Measurements from ENCODE around the gene CRY1.

The CRY1 gene

DNA sequence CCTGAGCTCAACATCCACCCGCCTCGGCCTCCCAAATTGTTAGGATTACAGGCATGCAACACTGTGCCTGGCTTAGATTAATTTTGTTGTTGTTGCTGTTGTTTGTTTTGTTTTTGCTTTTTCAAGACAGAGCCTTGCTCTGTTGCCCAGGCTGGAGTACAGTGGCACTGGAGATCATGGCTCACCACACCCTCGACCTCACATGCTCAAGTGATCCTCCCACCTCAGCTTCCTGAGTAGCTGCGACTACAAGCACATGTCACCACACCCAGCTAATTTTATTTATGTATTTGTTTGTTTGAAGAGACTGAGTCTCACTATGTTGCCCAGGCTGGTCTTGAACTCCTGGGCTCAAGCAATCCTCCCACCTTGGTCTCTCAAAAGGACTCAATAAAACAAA is 26.7 kb downstream of the CRY1 start:
- no peak overlapping the region for H3K4me3 ChIP-seq (ENCODE audit: low read depth, low read length)
- TF ChIP-seq, protein P1, sequence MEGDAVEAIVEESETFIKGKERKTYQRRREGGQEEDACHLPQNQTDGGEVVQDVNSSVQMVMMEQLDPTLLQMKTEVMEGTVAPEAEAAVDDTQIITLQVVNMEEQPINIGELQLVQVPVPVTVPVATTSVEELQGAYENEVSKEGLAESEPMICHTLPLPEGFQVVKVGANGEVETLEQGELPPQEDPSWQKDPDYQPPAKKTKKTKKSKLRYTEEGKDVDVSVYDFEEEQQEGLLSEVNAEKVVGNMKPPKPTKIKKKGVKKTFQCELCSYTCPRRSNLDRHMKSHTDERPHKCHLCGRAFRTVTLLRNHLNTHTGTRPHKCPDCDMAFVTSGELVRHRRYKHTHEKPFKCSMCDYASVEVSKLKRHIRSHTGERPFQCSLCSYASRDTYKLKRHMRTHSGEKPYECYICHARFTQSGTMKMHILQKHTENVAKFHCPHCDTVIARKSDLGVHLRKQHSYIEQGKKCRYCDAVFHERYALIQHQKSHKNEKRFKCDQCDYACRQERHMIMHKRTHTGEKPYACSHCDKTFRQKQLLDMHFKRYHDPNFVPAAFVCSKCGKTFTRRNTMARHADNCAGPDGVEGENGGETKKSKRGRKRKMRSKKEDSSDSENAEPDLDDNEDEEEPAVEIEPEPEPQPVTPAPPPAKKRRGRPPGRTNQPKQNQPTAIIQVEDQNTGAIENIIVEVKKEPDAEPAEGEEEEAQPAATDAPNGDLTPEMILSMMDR (IDR thresholded peaks at IDR 0.05; ENCODE audit: borderline replicate concordance, insufficient read depth, low read depth, low read length) = no peak

DNA sequence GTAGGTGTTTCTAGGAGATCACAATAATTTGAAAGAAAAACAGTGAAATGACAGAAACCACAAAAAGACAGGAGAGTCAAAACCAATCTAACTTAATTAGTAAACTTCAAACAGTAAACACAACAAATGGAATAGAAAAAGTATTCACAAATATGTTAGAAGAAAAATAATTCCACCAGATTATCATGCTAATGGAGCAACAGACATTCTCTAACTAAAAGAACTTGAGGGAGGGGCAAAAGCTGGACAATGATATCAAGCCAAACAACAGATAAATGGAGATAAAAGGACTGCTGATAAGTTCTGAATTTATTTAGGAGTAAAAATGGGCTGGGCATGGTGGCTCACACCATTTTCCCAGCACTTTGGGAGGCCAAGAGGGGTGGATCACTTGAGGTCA is 28.7 kb downstream of the CRY1 start:
- TF ChIP-seq, protein P1 (IDR thresholded peaks at IDR 0.05; ENCODE audit: borderline replicate concordance, insufficient read depth, low read depth, low read length) = no peak
- H3K4me3 ChIP-seq (ENCODE audit: low read depth, low read length) = no peak overlapping the region

DNA sequence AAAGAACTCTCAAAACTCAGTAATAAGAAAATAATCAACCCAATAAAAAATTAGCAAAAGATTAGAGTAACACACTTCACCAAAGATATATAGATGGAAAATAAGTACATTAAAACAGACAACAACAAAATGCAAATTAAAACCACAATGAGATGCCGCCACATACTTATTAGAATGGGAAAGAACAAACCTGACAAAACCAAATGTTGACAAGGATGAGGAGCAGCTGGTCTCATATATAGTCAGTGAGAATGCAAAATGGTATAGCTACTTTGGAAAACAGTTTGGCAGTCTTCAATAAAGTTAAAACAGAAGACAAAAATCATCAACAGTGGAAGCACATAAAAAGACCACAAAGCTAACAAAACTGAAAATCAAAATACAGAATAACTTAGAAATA is 29.1 kb downstream of the CRY1 start:
- TF ChIP-seq, protein P1 (IDR thresholded peaks at IDR 0.05; ENCODE audit: borderline replicate concordance, insufficient read depth, low read depth, low read length) = no peak
- H3K4me3 ChIP-seq (ENCODE audit: low read depth, low read length) = no peak overlapping the region

DNA sequence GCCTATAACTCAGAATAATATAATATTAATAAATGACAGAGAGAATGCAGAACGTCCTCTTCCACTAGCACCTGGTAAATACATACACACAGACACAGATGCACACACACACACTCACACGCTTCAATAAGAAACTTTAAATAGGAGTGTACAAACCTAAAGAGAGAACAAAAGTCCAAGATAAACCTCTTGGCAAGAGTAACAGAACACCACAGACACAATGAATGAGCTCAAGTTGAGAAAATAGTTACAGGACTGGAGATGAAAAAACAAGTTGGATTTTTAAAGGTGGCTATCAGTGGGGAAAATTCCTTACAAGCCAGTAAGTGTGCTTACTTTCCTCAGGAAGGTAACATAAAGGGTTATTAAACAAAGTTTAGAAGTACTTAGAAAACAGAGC is 35.2 kb downstream of the CRY1 start:
- no peak overlapping the region for H3K4me3 ChIP-seq (ENCODE audit: low read depth, low read length)
- TF ChIP-seq, protein P1 (IDR thresholded peaks at IDR 0.05; ENCODE audit: borderline replicate concordance, insufficient read depth, low read depth, low read length) = no peak

GRCh38 chr12:107057071-107057834 is 36.1 kb downstream of the CRY1 start:
- TF ChIP-seq, protein P1 (IDR thresholded peaks at IDR 0.05; ENCODE audit: borderline replicate concordance, insufficient read depth, low read depth, low read length) = no peak
- H3K4me3 ChIP-seq (ENCODE audit: low read depth, low read length) = no peak overlapping the region

DNA sequence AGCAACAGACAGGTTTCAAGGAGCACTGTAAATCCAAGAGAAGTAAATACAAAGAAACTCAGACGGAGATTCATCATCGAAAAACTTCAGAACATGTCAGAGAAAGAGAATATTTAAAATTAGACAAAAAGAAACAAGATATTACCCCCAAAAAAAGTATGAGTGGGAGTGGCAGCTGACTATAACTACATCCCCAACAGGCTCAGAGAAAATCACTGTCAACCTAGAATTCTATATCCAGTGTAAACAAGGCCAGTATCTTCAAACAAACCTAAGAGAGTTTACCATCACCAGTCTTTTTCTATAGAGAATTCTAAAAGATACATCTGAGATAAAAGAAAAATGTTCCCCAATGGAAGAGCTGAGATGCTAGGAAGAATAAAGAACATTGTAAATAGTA is 39.6 kb downstream of the CRY1 start:
- H3K4me3 ChIP-seq (ENCODE audit: low read depth, low read length) = no peak overlapping the region
- TF ChIP-seq, protein P1 (IDR thresholded peaks at IDR 0.05; ENCODE audit: borderline replicate concordance, insufficient read depth, low read depth, low read length) = no peak

DNA sequence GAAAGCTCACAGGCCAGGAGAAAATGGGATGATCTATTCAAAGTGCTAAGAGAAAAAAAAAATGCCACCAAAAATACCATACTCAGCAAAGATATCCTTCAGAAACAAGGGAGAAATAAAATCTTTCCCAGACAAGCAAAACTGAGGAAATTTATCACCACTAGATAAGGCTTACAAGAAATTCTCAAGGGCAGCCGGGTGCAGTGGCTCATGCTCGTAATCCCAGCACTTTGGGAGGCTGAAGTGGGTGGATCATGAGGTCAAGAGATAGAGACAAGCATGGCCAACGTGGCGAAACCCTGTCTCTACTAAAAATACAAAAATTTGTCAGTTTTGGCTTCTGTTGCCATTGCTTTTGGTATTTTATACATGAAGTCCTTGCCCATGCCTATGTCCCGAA is 48.2 kb downstream of the CRY1 start:
- H3K4me3 ChIP-seq (ENCODE audit: low read depth, low read length) = no peak overlapping the region
- TF ChIP-seq, protein P1 (IDR thresholded peaks at IDR 0.05; ENCODE audit: borderline replicate concordance, insufficient read depth, low read depth, low read length) = no peak
